Measurements from ENCODE around the gene PIERCE2. TPM values are rescaled to one million over a fixed set of nuclear protein-coding genes. Genes with fewer than 3 reads are reported as not detected.
"Not testable (repeated sequence)": the region's sequence is repeated elsewhere in the genome, so short reads cannot be mapped to it uniquely, and the experiment has no call there.

PIERCE2 gene
- total RNA-seq, 1 donor from 2014 or later = 2.3 TPM

GRCh38 chr15:55389264-55389607 lies 19.1 kb upstream of the PIERCE2 start:
- Histone ChIP-seq H3K27me3 (no peaks in the 10 kb centered on the region), H3K9me3 (no peaks in the 10 kb centered on the region), H3K27ac (no peak overlapping the region), H3K4me1 (peaks cover 4% of the 10 kb centered on the region), H3K4me3 (no peak overlapping the region), H3K36me3 (peaks cover 31% of the 10 kb centered on the region)
- DNase-seq = no peak
- intact Hi-C loops (cut with DNase I) = no loop called here
- no peak for ATAC-seq
- no peak for TF ChIP-seq CTCF (IDR thresholded peaks at IDR 0.05)

- H3K27ac ChIP-seq = no peak overlapping the region
- no peaks in the 10 kb centered on the region for H3K27me3 ChIP-seq
- H3K4me1 ChIP-seq = peaks cover 4% of the 10 kb centered on the region
- intact Hi-C loops (cut with DNase I) = no loop called here
- DNase-seq (no peak), ATAC-seq (peak; percentile 80)
- no peaks in the 10 kb centered on the region for H3K36me3 ChIP-seq
- no peak overlapping the region for H3K4me3 ChIP-seq
- TF ChIP-seq CTCF (IDR thresholded peaks at IDR 0.05) = no peak
- H3K9me3 ChIP-seq = no peaks in the 10 kb centered on the region
Measured at GRCh38 chr15:55394694-55395093, 13.6 kb upstream of the PIERCE2 start.

- no peak for ATAC-seq
- Histone ChIP-seq H3K4me1 (peaks cover 21% of the 10 kb centered on the region), H3K9me3 (no peaks in the 10 kb centered on the region), H3K27me3 (no peaks in the 10 kb centered on the region), H3K36me3 (no peaks in the 10 kb centered on the region), H3K4me3 (no peak overlapping the region), H3K27ac (no peak overlapping the region)
- intact Hi-C loops (cut with DNase I) = no loop called here
- DNase-seq = no peak
- TF ChIP-seq CTCF (IDR thresholded peaks at IDR 0.05) = no peak
Measured at GRCh38 chr15:55398243-55398642, 10.1 kb upstream of the PIERCE2 start.

DNA sequence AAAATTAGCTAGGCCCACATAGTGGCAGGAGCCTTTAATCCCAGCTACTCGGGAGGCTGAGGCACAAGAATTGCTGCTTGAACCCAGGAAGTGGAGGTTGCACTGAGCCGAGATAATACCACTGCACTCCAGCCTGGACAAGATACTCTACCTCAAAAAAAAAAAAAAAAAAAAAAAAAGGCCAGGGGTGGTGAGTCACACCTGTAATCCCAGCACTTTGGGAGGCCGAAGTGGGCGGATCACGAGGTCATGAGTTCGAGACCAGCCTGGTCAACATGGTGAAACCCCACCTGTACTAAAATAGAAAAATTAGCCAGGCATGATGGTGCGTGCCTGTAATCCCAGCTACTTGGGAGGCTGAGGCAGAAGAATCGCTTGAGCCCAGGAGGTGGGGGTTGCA lies 8.2 kb upstream of the PIERCE2 start:
- intact Hi-C loops (cut with DNase I); DNase-seq; ATAC-seq; H3K27me3 ChIP-seq; H3K9me3 ChIP-seq; H3K27ac ChIP-seq; H3K36me3 ChIP-seq; H3K4me3 ChIP-seq: not testable (repeated sequence)
- H3K4me1 ChIP-seq = peaks cover 29% of the 10 kb centered on the region

DNA sequence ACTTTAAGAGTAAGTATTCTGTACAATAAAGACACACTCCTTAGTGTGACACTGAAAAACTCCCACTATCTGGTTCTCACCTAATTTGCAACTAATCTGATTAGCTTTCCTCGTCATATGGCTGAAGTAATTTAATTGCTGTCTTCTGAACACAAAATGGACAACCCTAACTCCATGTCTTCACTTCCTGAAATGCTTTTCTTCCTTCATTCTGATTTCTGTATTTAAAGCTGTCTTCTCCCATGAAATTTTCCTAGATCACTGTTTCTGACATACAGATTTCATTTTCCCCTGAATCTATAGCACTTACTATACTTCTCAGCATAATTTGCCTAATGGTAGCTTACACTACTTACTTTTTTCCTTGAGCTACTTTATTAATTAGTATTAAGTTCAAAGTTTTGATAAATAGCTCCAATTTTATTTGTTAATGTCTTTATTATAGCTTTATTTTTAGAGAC lies 6.5 kb upstream of the PIERCE2 start:
- H3K27ac ChIP-seq = peak overlapping the region; percentile 27

DNA sequence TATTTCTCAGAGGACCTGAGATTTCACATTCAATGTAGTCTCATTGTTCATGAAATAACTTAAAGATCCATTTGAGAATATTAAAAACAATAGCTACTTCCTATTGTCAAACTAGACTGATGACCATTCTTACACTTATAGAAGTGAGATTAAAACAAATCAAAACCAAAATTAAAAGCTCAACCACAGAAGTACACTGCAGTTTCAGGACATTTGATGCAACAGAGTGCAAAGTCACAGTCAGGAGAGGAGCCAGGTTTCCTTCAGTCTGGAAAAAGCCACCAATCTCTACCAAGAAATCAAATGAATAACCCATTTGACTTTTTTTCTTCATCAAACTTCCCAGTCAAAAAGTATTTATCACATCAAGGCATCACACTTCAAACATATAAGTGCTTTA lies 5.6 kb upstream of the PIERCE2 start:
- no peaks in the 10 kb centered on the region for H3K9me3 ChIP-seq
- no peak for TF ChIP-seq CTCF (IDR thresholded peaks at IDR 0.05)
- H3K36me3 ChIP-seq = no peaks in the 10 kb centered on the region
- intact Hi-C loops (cut with DNase I) = no loop called here
- H3K4me3 ChIP-seq = no peak overlapping the region
- no peaks in the 10 kb centered on the region for H3K27me3 ChIP-seq
- peaks cover 45% of the 10 kb centered on the region for H3K4me1 ChIP-seq
- ATAC-seq (no peak), DNase-seq (no peak)
- H3K27ac ChIP-seq = peak overlapping the region; percentile 27

More for the DNA sequence above, 6.5 kb upstream of the PIERCE2 start:
- Histone ChIP-seq H3K4me1 (peaks cover 39% of the 10 kb centered on the region), H3K4me3 (no peak overlapping the region), H3K27me3 (no peaks in the 10 kb centered on the region), H3K36me3 (no peaks in the 10 kb centered on the region), H3K9me3 (no peaks in the 10 kb centered on the region)
- no peak for DNase-seq
- intact Hi-C loops (cut with DNase I) = no loop called here
- ATAC-seq = no peak
- TF ChIP-seq CTCF (IDR thresholded peaks at IDR 0.05) = no peak

Data from upper lobe of right lung (tissue), 1 donor.